ENCODE results near the gene SMAP1.

Gene SMAP1

DNA sequence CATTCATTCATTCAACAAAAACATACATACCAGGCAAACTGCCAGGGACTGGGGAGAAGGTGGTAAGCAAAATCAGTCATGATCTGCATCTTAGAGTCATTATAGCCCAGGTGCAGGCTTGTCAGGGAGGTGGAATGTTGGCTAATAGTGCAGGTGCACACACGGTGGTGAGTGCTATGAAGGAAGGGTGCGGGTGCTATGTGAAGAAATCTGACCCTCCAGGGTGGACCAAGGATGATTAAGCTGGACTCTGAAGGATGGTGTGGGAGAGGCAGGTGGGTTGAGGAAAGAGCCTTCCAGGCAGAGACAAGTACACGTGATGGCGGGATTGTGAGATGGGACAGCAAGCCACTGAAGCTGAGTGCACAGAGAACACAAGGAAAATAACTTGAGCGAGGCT, 211.8 kb downstream of the SMAP1 start:
- no peaks in the 10 kb centered on the region for H3K36me3 ChIP-seq (ENCODE audit: control insufficient read depth, insufficient read depth, low read length)
- no peak overlapping the region for H3K27ac ChIP-seq
- H3K4me2 ChIP-seq (ENCODE audit: low read length), result no peak overlapping the region
- H2AFZ ChIP-seq, result no peak overlapping the region
- no peak overlapping the region for H3K9ac ChIP-seq
- H3K27me3 ChIP-seq (ENCODE audit: control insufficient read depth, insufficient read depth, low read length), result no peaks in the 10 kb centered on the region
- no peaks in the 10 kb centered on the region for H3K9me3 ChIP-seq (ENCODE audit: control insufficient read depth, low read length)
- no peak overlapping the region for H3K4me3 ChIP-seq (ENCODE audit: low read depth, low read length)
- no peaks in the 10 kb centered on the region for H3K79me2 ChIP-seq
- TF ChIP-seq, protein P1, sequence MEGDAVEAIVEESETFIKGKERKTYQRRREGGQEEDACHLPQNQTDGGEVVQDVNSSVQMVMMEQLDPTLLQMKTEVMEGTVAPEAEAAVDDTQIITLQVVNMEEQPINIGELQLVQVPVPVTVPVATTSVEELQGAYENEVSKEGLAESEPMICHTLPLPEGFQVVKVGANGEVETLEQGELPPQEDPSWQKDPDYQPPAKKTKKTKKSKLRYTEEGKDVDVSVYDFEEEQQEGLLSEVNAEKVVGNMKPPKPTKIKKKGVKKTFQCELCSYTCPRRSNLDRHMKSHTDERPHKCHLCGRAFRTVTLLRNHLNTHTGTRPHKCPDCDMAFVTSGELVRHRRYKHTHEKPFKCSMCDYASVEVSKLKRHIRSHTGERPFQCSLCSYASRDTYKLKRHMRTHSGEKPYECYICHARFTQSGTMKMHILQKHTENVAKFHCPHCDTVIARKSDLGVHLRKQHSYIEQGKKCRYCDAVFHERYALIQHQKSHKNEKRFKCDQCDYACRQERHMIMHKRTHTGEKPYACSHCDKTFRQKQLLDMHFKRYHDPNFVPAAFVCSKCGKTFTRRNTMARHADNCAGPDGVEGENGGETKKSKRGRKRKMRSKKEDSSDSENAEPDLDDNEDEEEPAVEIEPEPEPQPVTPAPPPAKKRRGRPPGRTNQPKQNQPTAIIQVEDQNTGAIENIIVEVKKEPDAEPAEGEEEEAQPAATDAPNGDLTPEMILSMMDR (IDR thresholded peaks at IDR 0.05), result no peak
- no peaks in the 10 kb centered on the region for H3K4me1 ChIP-seq

DNA sequence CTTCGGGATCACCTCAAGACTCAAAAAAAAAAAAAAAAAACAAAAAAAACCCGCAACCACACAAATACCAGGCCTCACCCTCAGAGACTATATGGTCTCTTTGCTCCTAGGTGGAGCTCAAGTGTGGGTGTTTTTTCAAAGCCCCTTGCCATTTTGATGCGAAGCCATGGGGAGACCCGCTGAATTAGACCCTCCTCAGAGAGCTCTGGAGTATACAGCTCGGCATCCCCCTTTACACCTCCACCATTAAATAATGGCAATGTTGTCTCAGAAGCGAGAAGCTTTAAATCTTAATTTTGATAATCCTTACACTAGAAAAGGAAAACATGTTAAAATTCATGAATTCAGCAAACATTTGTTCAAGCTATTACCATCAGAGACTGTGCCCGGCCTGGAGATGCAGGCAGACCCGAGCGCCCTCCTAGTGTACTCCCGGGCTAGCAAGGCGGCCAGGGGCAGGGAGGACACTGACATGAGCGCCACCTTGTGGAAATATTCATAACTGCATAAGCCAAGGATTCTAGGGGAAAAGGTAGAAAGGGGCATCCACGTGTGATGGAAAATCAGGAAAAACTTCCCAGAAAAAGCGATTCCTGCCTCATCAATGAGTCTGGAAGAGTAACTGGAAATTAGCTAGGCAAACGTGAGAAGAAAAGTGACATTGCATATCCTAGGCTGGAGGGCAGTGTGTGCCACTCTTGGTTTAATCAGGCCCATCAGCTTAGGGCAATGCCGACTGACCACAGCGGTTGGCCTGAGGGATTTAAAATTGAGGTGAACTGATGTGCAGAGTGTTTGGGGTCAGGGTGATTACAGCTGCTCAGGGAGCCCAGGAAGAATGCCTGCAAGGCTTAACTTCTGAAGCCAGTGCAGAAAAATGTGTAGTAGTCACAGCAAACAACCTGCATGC, 216.6 kb downstream of the SMAP1 start:
- Histone ChIP-seq H3K4me3 (ENCODE audit: low read depth, low read length) (no peak overlapping the region), H3K4me1 (no peaks in the 10 kb centered on the region), H3K27me3 (ENCODE audit: control insufficient read depth, insufficient read depth, low read length) (no peaks in the 10 kb centered on the region), H3K9ac (no peak overlapping the region), H3K4me2 (ENCODE audit: low read length) (no peak overlapping the region), H3K79me2 (no peaks in the 10 kb centered on the region), H3K36me3 (ENCODE audit: control insufficient read depth, insufficient read depth, low read length) (no peaks in the 10 kb centered on the region), H3K9me3 (ENCODE audit: control insufficient read depth, low read length) (no peaks in the 10 kb centered on the region), H2AFZ (peak overlapping the region; percentile 64), H3K27ac (no peak overlapping the region)
- TF ChIP-seq, protein P1 (IDR thresholded peaks at IDR 0.05), result peak; percentile 93

DNA sequence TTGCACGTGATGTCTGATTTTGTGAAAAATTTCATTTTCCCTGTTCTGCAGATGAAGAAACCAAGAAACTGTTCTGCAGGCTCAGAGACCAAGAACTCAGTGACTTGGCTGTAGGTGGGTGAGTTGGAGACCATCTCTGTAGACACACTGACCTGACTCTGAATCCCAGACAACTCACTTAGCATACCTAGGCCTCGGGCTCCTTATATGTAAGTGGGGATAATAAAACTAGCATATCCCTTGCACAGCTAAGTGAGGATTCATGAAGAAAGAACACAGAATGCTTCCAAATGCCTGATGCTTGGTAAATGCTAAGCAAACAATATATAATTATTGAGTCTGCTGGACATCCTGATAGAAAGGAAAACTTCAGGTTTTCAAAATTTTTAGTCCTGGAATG, 218.4 kb downstream of the SMAP1 start:
- no peaks in the 10 kb centered on the region for H3K4me1 ChIP-seq
- no peak overlapping the region for H2AFZ ChIP-seq
- H3K79me2 ChIP-seq, result no peaks in the 10 kb centered on the region
- H3K4me3 ChIP-seq (ENCODE audit: low read depth, low read length), result no peak overlapping the region
- H3K27me3 ChIP-seq (ENCODE audit: control insufficient read depth, insufficient read depth, low read length), result no peaks in the 10 kb centered on the region
- TF ChIP-seq, protein P1 (IDR thresholded peaks at IDR 0.05), result no peak
- no peaks in the 10 kb centered on the region for H3K36me3 ChIP-seq (ENCODE audit: control insufficient read depth, insufficient read depth, low read length)
- H3K9ac ChIP-seq, result no peak overlapping the region
- H3K9me3 ChIP-seq (ENCODE audit: control insufficient read depth, low read length), result no peaks in the 10 kb centered on the region
- no peak overlapping the region for H3K27ac ChIP-seq
- no peak overlapping the region for H3K4me2 ChIP-seq (ENCODE audit: low read length)

DNA sequence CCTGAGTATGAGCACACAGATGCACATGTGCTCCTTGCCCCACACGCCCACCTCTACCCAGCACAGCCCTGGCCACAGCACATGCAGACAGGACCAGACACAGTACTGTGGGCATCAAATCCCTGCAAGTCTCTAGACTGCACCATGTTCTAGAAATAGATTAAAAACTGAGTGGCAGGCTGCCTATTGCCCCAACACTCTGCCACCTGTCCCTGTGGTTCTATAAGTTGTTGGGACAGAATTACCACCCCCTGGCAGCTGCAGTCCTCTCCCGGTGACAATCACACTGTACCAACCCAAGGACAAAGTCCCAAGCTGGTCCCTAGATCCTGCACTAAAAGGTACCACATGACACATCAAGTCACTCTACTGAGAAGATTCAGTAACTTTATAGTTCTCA, 219.0 kb downstream of the SMAP1 start:
- H3K79me2 ChIP-seq, result no peaks in the 10 kb centered on the region
- no peak overlapping the region for H3K27ac ChIP-seq
- no peaks in the 10 kb centered on the region for H3K36me3 ChIP-seq (ENCODE audit: control insufficient read depth, insufficient read depth, low read length)
- no peak overlapping the region for H2AFZ ChIP-seq
- TF ChIP-seq, protein P1 (IDR thresholded peaks at IDR 0.05), result no peak
- no peak overlapping the region for H3K4me3 ChIP-seq (ENCODE audit: low read depth, low read length)
- no peaks in the 10 kb centered on the region for H3K9me3 ChIP-seq (ENCODE audit: control insufficient read depth, low read length)
- H3K4me2 ChIP-seq (ENCODE audit: low read length), result no peak overlapping the region
- no peak overlapping the region for H3K9ac ChIP-seq
- H3K4me1 ChIP-seq, result no peaks in the 10 kb centered on the region
- H3K27me3 ChIP-seq (ENCODE audit: control insufficient read depth, insufficient read depth, low read length), result no peaks in the 10 kb centered on the region

DNA sequence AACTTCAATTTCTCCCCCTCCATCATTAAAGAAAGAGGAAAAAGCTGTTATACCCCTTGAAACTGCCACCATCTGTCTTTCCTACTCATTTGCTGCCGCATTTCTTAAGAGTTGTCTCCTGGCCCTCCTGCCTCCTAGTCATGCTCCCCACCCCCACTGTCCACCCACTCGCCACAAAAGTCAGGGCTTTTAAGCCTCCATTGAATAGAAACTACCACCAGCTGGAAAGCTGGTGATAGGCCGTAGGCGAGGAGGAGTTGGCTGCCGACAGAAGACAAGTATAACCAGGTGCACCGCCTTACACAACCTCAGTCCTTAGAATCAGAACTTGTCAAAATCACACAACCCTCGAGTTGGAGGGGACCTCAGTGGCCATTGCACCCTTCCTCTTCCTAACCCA, 221.6 kb downstream of the SMAP1 start:
- H3K9me3 ChIP-seq (ENCODE audit: control insufficient read depth, low read length), result no peaks in the 10 kb centered on the region
- no peak overlapping the region for H2AFZ ChIP-seq
- H3K4me1 ChIP-seq, result no peaks in the 10 kb centered on the region
- H3K79me2 ChIP-seq, result no peaks in the 10 kb centered on the region
- TF ChIP-seq, protein P1 (IDR thresholded peaks at IDR 0.05), result no peak
- H3K27me3 ChIP-seq (ENCODE audit: control insufficient read depth, insufficient read depth, low read length), result no peaks in the 10 kb centered on the region
- H3K4me3 ChIP-seq (ENCODE audit: low read depth, low read length), result no peak overlapping the region
- no peak overlapping the region for H3K27ac ChIP-seq
- H3K4me2 ChIP-seq (ENCODE audit: low read length), result no peak overlapping the region
- no peak overlapping the region for H3K9ac ChIP-seq
- H3K36me3 ChIP-seq (ENCODE audit: control insufficient read depth, insufficient read depth, low read length), result no peaks in the 10 kb centered on the region
